Measurements from ENCODE around the gene CHTOP.
A peak's percentile ranks its signal among the peaks of the same experiment; 100 is the strongest.

Gene CHTOP

DNA sequence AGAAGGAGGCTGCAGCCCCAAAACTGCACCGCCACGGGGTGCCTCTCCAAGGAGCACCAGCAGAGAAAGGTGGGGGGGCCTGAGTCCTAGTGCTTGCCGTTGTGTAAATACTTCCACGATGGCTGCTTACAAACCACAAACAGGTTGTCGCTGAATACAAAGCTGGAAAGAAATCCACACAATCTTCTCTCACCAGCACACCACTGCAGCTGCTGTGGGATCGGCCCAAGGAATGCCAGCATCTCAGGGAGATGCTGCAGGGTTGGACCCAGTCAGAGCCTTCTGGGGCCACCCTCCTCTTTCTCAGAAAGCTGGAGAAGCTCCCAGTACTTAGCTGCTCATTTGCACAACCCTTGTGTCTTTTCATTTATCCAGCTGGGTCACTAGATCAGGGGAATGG, 14.7 kb upstream of the CHTOP start:
- H3K36me3 Mint-ChIP-seq: no peaks in the 10 kb centered on the region
- DNase-seq (ENCODE audit: low spot score in 2 of 2): no peak
- no peaks in the 10 kb centered on the region for H3K9me3 Mint-ChIP-seq
- H3K4me3 Mint-ChIP-seq: no peak overlapping the region
- H3K27ac Mint-ChIP-seq: no peak overlapping the region
- no peaks in the 10 kb centered on the region for H3K4me1 Mint-ChIP-seq
- ATAC-seq: no peak

DNA sequence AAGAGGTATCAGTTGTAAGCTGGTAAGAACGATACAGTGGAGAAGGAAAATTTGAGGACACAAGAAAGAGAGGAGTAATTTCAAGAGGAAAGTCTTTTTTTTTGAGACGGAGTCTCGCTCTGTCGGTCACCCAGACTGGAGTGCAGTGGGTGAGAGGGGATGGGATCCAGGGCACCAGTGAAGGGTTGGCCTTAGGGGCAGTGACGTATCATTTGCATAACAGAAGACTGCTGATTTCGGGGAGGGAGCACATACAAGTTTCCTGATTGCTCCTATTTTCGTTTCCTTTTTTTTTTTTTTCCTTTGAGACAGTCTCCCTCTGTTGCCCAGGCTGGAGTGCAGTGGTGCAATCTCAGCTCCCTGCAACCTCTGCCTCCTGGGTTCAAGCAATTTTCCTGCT, 10.8 kb upstream of the CHTOP start:
- H3K4me1 Mint-ChIP-seq: peaks cover 6% of the 10 kb centered on the region
- no peaks in the 10 kb centered on the region for H3K9me3 Mint-ChIP-seq
- ATAC-seq (no peak), DNase-seq (ENCODE audit: low spot score in 2 of 2) (no peak)
- H3K27ac Mint-ChIP-seq: no peak overlapping the region
- H3K36me3 Mint-ChIP-seq: no peaks in the 10 kb centered on the region
- H3K4me3 Mint-ChIP-seq: no peak overlapping the region

DNA sequence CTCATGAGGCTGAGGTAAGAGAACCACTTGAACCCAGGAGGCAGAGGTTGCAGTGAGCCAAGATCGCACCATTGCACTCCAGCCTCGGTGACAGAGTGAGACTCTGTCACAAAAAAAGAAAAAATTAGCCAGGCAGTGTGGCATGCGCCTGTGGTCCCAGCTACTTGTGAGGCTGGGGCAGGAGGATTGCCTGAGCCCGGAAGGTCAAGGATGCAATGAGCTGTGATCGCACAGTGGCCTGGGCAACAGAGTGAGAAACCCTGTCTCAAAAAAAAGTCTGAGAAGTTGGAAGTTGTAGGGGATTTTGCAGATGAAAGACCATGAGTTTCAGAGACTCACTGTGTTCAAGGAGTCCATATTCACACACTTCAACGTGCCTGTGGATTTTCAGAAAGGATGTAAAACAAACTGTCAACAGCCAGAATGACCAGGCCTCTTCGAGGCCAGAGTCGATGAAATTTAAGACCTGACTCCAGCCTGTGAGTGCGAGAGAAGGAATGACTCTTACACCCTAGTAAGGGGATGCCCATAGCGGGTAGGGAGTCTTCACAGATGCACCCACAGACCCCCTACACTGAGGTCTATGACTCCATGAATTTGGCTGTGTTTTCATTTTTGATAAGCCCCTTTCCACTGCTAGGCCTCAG, 8.8 kb upstream of the CHTOP start:
- ATAC-seq (no peak), DNase-seq (ENCODE audit: low spot score in 2 of 2) (no peak)
- Mint-ChIP-seq H3K4me1 (peaks cover 6% of the 10 kb centered on the region), H3K9me3 (no peaks in the 10 kb centered on the region), H3K27ac (no peak overlapping the region), H3K36me3 (no peaks in the 10 kb centered on the region), H3K4me3 (no peak overlapping the region)

DNA sequence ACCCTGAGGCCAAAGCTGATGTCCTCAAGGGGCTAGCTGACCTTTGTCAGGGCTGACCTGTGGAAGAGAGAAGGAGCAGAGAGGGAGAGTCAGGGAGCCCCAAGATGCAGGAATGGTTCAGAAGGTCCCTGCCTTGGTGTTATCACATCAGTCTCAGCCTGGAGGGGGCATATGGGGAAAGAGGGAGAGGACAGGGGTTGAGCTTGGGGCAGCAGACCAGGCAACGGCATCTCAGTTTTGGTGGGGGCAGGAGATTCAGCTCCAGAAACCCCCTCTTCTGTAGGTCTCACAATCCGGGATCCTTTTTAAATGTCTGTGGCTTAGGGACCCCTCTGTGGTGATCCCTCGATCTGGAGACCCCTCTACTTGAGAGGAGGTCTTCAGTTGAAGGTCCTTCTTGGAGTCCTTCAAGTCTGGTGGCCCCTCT, 7.4 kb upstream of the CHTOP start:
- Mint-ChIP-seq H3K27ac (no peak overlapping the region), H3K4me3 (no peak overlapping the region), H3K4me1 (peaks cover 8% of the 10 kb centered on the region), H3K36me3 (no peaks in the 10 kb centered on the region), H3K9me3 (no peaks in the 10 kb centered on the region)
- DNase-seq (ENCODE audit: low spot score in 2 of 2) (no peak), ATAC-seq (no peak)

DNA sequence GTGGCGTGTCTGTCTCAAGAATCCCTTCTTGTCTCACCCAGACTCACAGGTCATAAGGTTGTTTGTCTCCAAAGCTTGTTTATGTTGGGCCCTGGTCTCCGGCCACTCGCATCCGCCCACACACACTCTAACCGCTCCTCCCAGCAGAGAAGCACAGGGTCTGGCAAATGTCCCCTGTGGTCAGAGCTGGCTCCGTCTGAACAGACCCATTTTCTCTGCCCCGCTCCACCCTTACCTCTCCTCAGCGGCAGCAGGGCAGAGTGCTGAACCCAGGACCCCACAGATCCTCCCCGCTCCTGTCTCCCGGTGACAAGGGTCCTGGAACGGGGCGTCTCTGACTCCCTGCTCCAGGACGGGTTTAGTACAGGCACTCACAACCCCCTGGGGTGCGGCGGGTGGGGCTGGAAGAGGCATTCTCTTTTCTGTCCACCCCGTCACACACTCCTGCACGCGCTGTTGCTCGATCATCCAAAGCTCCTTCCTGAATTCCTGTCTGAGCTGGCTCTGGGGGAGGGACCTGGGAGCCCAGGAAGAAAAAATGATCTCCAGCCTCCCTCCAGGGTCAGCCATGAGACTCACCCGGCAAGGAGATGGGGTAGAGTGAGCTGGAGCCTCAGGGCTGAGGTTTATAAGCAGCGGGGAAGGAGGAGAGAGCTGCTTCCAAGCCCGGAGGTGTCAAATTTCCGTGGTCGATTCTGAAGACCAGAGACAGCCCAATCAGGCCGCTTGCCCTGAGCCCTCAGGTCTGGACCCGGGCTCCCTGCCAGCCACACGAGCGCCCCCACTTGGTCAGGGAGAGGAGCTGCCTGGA, 6.8 kb upstream of the CHTOP start, which contains the start of gene S100A13:
S100A13 (minus strand) TSS at position 602 of the 811 bp plus-strand sequence. CDS start 1,033 bp downstream, outside the sequence.
- no peak within 1 kb of the TSS for H3K27ac Mint-ChIP-seq
- H3K36me3 Mint-ChIP-seq: no peaks in the 10 kb centered on the region
- ATAC-seq: no peak
- no peak within 1 kb of the TSS for H3K4me3 Mint-ChIP-seq
- peaks cover 13% of the 10 kb centered on the region for H3K4me1 Mint-ChIP-seq
- H3K9me3 Mint-ChIP-seq: no peaks in the 10 kb centered on the region
- no peak for DNase-seq (ENCODE audit: low spot score in 2 of 2)

DNA sequence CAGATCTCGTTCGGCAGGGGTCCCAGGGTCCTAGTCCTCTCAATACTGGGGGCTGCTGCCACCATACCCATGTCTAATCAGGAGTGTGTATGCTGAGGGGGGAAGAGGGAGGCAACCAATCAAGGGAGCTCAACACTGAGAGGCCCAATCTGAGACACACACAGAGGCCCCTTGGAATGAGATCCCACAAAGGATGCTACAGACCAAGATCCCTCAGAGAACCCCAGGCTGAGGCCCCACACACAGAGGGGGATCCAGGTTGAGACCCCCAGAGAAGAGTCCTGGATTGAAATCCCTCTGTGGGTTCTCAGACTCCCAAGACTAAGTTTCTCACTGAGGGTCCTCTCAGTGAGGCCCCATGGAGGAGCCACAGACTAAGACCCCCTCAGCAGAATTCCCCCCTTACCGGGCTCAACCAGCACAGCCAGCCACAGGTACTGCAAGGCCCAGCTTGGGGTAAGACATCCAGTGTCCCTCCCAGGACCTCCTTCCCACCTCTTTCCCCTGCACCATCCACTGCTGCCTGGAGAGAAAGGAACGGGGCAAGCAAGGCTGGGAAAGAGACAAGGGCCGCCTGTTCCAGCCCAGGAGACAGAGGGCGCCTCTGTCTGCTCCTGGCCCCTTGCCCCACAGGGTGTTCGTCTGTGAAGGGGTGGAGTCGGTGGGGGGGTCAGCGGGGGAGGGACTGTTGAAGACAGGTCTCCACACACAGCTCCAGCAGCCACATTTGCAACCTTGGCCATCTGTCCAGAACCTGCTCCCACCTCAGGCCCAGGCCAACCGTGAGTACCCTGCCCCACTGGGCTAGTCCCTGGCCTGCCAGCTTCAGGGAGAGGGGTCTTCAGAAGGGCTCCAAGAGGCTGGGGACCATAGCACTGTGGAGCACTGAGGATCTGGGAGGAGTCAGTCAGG, 5.9 kb upstream of the CHTOP start, which contains the start of gene S100A1:
S100A1 (plus strand) TSS at position 720 of the 912 bp plus-strand sequence. CDS start 2,088 bp downstream, outside the sequence.
- Mint-ChIP-seq H3K27ac (peak within 1 kb of the TSS; percentile 56), H3K36me3 (no peaks in the 10 kb centered on the region), H3K4me3 (no peak within 1 kb of the TSS), H3K4me1 (peaks cover 20% of the 10 kb centered on the region), H3K9me3 (no peaks in the 10 kb centered on the region)
- ATAC-seq (no peak), DNase-seq (ENCODE audit: low spot score in 2 of 2) (no peak)

DNA sequence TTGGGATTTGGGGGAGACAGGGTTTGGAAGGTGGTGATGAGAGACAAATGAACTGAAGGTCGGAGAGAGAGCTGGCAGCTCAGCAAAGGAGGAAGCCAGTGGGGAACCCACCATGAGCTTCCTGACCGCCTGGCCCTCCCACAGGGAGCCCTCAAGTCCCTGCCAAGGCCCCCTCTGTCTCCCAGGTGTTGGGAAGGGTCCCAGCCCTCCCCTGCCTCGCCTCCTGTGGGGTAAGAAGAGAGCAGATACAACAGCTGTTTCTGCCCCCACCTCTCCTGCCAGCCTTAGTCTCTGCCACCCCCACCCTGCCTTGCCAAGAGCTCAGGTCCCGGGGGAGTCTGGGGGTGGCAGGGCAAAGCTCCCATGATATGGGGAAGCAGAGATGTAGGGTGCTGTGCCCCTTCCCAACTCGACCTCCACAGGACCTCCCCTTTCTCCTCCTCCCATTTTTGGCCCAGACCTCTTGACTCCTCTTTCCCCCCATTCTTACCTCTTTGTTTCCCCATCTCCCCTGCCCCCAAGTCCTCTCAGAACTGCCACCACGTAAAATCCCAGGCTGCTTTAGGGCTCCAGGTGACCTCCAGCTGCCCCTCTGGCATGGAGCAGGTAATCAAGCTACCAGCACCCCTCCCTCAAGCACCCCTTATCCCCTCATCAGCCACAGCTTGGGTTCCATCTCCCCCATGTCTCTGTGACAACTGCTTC, 5.1 kb upstream of the CHTOP start:
- Mint-ChIP-seq H3K36me3 (peaks cover 2% of the 10 kb centered on the region), H3K4me1 (peaks cover 28% of the 10 kb centered on the region), H3K4me3 (no peak overlapping the region), H3K9me3 (no peaks in the 10 kb centered on the region), H3K27ac (peak overlapping the region; percentile 56)
- DNase-seq (ENCODE audit: low spot score in 2 of 2): no peak
- ATAC-seq: no peak

DNA sequence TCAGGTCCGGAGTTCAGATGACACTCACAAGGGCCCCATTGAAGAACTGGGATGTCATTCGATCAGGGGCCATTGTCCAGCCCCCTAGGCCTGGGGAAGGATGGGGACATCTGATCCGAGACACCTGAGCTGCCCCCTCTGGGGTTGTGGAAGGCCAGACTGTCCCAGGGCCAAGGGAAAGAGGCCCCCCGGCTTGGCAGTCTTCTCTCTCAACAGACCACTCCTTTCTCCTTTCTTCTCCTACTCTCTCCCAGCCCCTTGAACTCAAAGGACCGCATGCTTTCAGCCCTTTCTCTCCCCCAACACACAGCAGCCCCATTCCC, 4.6 kb upstream of the CHTOP start:
- peak overlapping the region; percentile 56 for H3K27ac Mint-ChIP-seq
- peaks cover 7% of the 10 kb centered on the region for H3K36me3 Mint-ChIP-seq
- no peaks in the 10 kb centered on the region for H3K9me3 Mint-ChIP-seq
- peaks cover 30% of the 10 kb centered on the region for H3K4me1 Mint-ChIP-seq
- no peak for ATAC-seq
- DNase-seq (ENCODE audit: low spot score in 2 of 2): no peak
- no peak overlapping the region for H3K4me3 Mint-ChIP-seq

DNA sequence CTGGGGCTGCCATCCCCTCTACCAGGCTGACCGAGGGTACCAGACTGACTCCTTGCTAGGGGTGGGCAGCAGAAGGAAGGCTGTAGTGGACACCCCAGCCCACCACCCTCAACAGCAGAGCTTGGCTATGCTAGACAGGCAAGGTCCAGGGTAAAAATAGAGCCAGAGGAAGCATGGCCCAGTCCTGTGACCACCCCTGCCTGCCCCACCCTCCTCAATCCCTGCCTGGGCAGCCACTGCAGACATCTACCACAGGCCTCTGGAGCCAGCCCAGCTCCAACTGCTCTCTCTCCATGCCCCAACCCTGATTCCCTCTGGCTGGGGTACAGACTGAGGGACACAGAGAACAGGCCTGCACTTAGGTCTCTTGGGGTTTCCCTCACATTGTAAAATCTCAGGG, 3.9 kb upstream of the CHTOP start:
- ATAC-seq: no peak
- Mint-ChIP-seq H3K27ac (peak overlapping the region; percentile 26), H3K9me3 (no peaks in the 10 kb centered on the region)

DNA sequence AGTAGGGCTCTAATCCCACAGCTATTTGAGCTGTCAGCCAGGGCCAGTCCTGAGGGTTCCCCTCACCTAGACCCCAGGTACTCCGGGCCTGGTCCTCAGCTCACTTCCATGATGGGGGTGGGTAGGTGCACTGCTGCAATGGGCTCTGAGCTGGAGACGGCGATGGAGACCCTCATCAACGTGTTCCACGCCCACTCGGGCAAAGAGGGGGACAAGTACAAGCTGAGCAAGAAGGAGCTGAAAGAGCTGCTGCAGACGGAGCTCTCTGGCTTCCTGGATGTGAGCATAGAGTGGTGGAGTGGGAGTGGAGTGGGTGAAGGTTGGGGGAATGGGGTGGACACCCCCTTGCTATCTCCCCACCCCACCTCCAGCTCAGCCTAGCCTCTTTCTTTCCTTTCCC, 3.5 kb upstream of the CHTOP start:
- H3K9me3 Mint-ChIP-seq: no peaks in the 10 kb centered on the region
- H3K4me3 Mint-ChIP-seq: no peak overlapping the region
- H3K4me1 Mint-ChIP-seq: peaks cover 30% of the 10 kb centered on the region
- ATAC-seq (no peak), DNase-seq (ENCODE audit: low spot score in 2 of 2) (no peak)
- peak overlapping the region; percentile 26 for H3K27ac Mint-ChIP-seq
- H3K36me3 Mint-ChIP-seq: peaks cover 18% of the 10 kb centered on the region

More for the DNA sequence above, 3.9 kb upstream of the CHTOP start:
- Mint-ChIP-seq H3K4me1 (peaks cover 30% of the 10 kb centered on the region), H3K4me3 (no peak overlapping the region), H3K36me3 (peaks cover 14% of the 10 kb centered on the region)
- no peak for DNase-seq (ENCODE audit: low spot score in 2 of 2)

DNA sequence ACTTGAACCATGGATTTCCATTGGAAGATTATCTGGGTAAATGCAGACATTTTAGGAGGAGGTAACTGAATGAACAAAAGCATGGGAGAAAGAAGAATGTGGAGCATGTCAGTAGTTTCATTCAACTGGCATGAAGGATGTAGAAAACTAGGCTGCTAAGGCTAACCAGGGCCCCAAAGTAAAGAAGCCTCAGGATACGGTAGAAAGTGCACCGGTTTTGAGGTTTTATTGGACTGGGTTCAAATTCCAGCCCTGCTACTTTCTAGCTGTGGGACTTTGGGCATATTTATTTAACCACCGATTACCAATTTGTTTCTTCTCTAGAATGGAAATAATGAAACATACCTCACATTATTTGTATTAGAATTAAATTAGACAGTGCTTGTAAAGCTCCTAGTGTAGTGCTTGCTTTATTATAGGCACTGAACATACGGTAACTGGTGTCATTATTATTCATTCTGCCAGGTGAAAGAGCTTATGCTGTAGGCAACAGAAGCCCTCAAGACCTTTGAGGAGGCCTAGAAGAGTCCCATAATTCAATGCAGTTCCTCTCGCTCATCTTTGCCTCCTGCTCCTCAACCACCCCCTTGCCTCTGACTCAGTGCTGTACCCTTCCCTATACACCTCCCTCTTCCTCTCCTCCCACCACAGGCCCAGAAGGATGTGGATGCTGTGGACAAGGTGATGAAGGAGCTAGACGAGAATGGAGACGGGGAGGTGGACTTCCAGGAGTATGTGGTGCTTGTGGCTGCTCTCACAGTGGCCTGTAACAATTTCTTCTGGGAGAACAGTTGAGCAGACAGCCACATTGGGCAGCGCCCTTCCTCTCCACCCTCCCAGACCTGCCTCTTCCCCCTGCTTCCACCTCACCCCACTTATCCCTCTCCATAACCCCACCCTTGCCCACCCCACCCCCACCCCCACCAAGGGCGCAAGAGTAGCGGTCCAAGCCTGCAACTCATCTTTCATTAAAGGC, 2.5 kb upstream of the CHTOP start:
- no peaks in the 10 kb centered on the region for H3K9me3 Mint-ChIP-seq
- DNase-seq (ENCODE audit: low spot score in 2 of 2) (no peak), ATAC-seq (no peak)
- peaks cover 28% of the 10 kb centered on the region for H3K36me3 Mint-ChIP-seq
- H3K4me1 Mint-ChIP-seq: peaks cover 30% of the 10 kb centered on the region
- peak overlapping the region; percentile 26 for H3K27ac Mint-ChIP-seq
- no peak overlapping the region for H3K4me3 Mint-ChIP-seq

DNA sequence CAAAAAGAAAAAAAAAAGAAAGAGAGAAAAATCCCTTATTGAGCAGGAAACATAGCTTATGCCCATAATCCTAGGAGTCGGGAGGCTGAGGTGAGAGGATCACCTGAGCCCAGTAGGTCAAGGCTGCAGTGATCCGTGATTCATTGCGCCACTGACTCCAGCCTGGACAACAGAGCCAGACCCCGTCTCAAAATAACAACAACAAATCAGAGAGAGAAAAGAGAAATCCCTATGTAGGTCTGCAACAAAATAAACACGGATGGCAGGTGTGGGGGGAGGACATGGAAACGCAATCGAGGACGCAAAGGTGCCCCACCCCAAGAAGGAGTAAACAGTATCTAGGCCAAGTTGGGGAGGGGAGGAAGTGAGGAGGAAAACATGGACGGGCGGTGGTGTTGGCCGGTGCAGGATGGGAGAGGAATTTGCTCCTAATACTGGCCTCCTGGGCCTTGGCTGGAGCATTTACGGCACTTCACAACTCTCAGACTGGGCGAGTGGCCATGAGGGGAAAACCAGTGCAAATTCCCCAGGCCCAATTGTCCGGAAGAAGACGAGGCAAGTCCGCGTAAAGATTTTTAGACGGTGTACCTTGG, 609 bp upstream of the CHTOP start:
- ATAC-seq (no peak), DNase-seq (ENCODE audit: low spot score in 2 of 2) (no peak)
- Mint-ChIP-seq H3K4me1 (peaks cover 38% of the 10 kb centered on the region), H3K9me3 (no peaks in the 10 kb centered on the region), H3K4me3 (peak overlapping the region; percentile 97), H3K27ac (peak overlapping the region; percentile 100), H3K36me3 (peaks cover 47% of the 10 kb centered on the region)

DNA sequence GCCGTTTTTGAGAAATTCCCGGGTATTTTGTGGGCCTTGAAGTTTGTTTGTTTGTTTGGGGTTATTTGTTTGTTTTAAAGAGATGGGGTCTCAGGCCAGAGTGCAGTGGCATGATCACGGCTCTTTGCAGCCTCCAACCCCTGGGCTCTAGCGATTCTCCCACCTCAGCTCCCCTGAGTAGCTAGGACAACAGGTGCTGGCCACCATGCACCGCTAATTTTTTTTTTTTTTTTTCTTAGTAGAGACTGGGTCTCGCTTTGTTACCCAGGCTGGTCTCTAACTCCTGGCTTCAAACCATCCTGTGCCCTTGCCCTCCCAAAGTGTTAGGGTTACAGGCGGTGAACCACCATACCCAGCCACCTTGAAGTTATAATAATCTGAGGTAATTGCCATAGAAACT, 2.0 kb downstream of the CHTOP start:
- H3K9me3 Mint-ChIP-seq: no peaks in the 10 kb centered on the region
- H3K4me1 Mint-ChIP-seq: peaks cover 38% of the 10 kb centered on the region
- peak overlapping the region; percentile 100 for H3K27ac Mint-ChIP-seq
- ATAC-seq (no peak), DNase-seq (ENCODE audit: low spot score in 2 of 2) (no peak)
- H3K4me3 Mint-ChIP-seq: peak overlapping the region; percentile 97
- peaks cover 73% of the 10 kb centered on the region for H3K36me3 Mint-ChIP-seq
